ENCODE measurements around the gene PCGF3. TPM values are rescaled to one million over a fixed set of nuclear protein-coding genes. Genes with fewer than 3 reads are reported as not detected.
A peak's percentile ranks its signal among the peaks of the same experiment; 100 is the strongest.
"Not testable (repeated sequence)": the region's sequence is repeated elsewhere in the genome, so short reads cannot be mapped to it uniquely, and the experiment has no call there.

Gene PCGF3
- total and polyA plus RNA-seq, 2 donors: 30.6 to 93.4 TPM

GRCh38 chr4:732486-732885 is 26.9 kb downstream of the PCGF3 start:
- H3K27me3 ChIP-seq (ENCODE audit: control insufficient read depth in 2 of 2, insufficient read depth in 1 of 2, low read length in 1 of 2): no peaks in the 10 kb centered on the region
- WGBS: 97% methylated on average over 20 of the region's 20 CpGs
- H3K36me3 ChIP-seq (ENCODE audit: control insufficient read depth in 2 of 2, insufficient read depth in 2 of 2, low read length in 1 of 2): peaks cover 51 to 71% of the 10 kb centered on the region in 2 donors
- peaks cover 0 to 17% of the 10 kb centered on the region in 2 donors for H3K9me3 ChIP-seq (ENCODE audit: control insufficient read depth in 2 of 2, insufficient read depth in 1 of 2, low read length in 1 of 2)
- no peak for DNase-seq (ENCODE audit: low read depth in 6 of 9, low spot score in 9 of 9)
- no peaks in the 10 kb centered on the region for H3K4me1 ChIP-seq (ENCODE audit: control insufficient read depth in 2 of 2, insufficient read depth in 2 of 2, low read length in 2 of 2)
- H3K27ac ChIP-seq (ENCODE audit: low read depth in 1 of 2, low read length in 1 of 2): no peak overlapping the region
- H3K4me3 ChIP-seq (ENCODE audit: low read length in 2 of 2): no peak overlapping the region

GRCh38 chr4:732911-733630 is 27.4 kb downstream of the PCGF3 start:
- no peaks in the 10 kb centered on the region for H3K27me3 ChIP-seq (ENCODE audit: control insufficient read depth in 2 of 2, insufficient read depth in 1 of 2, low read length in 1 of 2)
- peaks cover 57 to 76% of the 10 kb centered on the region in 2 donors for H3K36me3 ChIP-seq (ENCODE audit: control insufficient read depth in 2 of 2, insufficient read depth in 2 of 2, low read length in 1 of 2)
- WGBS: 93% methylated on average over 32 of the region's 32 CpGs
- no peak overlapping the region for H3K27ac ChIP-seq (ENCODE audit: low read depth in 1 of 2, low read length in 1 of 2)
- H3K9me3 ChIP-seq (ENCODE audit: control insufficient read depth in 2 of 2, insufficient read depth in 1 of 2, low read length in 1 of 2): peaks cover 0 to 17% of the 10 kb centered on the region in 2 donors
- no peak for DNase-seq (ENCODE audit: low read depth in 6 of 9, low spot score in 9 of 9)
- no peaks in the 10 kb centered on the region for H3K4me1 ChIP-seq (ENCODE audit: control insufficient read depth in 2 of 2, insufficient read depth in 2 of 2, low read length in 2 of 2)
- H3K4me3 ChIP-seq (ENCODE audit: low read length in 2 of 2): no peak overlapping the region

- 97% methylated on average over 18 of the region's 18 CpGs for WGBS
- peaks cover 0 to 17% of the 10 kb centered on the region in 2 donors for H3K9me3 ChIP-seq (ENCODE audit: control insufficient read depth in 2 of 2, insufficient read depth in 1 of 2, low read length in 1 of 2)
- no peak overlapping the region for H3K4me3 ChIP-seq (ENCODE audit: low read length in 2 of 2)
- DNase-seq (ENCODE audit: low read depth in 6 of 9, low spot score in 9 of 9): no peak
- no peaks in the 10 kb centered on the region for H3K27me3 ChIP-seq (ENCODE audit: control insufficient read depth in 2 of 2, insufficient read depth in 1 of 2, low read length in 1 of 2)
- H3K36me3 ChIP-seq (ENCODE audit: control insufficient read depth in 2 of 2, insufficient read depth in 2 of 2, low read length in 1 of 2): peaks cover 60 to 73% of the 10 kb centered on the region in 2 donors
- peaks cover 0 to under 1% of the 10 kb centered on the region in 2 donors for H3K4me1 ChIP-seq (ENCODE audit: control insufficient read depth in 2 of 2, insufficient read depth in 2 of 2, low read length in 2 of 2)
- no peak overlapping the region for H3K27ac ChIP-seq (ENCODE audit: low read depth in 1 of 2, low read length in 1 of 2)
Measured at GRCh38 chr4:733631-733980, 28.0 kb downstream of the PCGF3 start.

DNA sequence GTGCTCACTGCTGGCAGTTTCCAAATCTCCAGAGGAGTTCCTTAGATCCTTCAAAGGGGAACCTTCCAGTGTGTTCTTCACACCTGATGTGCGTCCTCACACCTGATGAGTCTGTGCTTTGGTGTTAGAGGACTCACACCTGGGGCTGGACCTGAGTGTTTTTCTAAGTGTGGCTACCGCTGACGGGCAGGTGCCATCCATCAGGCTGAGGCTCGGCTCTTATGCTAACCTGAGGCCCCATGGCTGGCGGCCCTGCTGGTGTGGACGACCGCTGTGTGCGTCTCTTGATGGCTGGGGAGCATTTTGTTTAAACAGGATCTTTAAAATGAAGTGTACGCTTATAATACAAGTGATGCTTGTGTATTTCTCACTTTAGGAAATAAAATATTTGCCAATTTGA is 28.4 kb downstream of the PCGF3 start:
- no peak for DNase-seq (ENCODE audit: low read depth in 6 of 9, low spot score in 9 of 9)
- Histone ChIP-seq H3K4me1 (ENCODE audit: control insufficient read depth in 2 of 2, insufficient read depth in 2 of 2, low read length in 2 of 2) (peaks cover 0 to 3% of the 10 kb centered on the region in 2 donors), H3K4me3 (ENCODE audit: low read length in 2 of 2) (no peak overlapping the region), H3K36me3 (ENCODE audit: control insufficient read depth in 2 of 2, insufficient read depth in 2 of 2, low read length in 1 of 2) (peaks cover 64 to 77% of the 10 kb centered on the region in 2 donors), H3K9me3 (ENCODE audit: control insufficient read depth in 2 of 2, insufficient read depth in 1 of 2, low read length in 1 of 2) (peaks cover 0 to 17% of the 10 kb centered on the region in 2 donors), H3K27me3 (ENCODE audit: control insufficient read depth in 2 of 2, insufficient read depth in 1 of 2, low read length in 1 of 2) (no peaks in the 10 kb centered on the region), H3K27ac (ENCODE audit: low read depth in 1 of 2, low read length in 1 of 2) (no peak overlapping the region)
- 97% methylated on average over 9 of the region's 9 CpGs for WGBS

- H3K27ac ChIP-seq (ENCODE audit: low read depth in 1 of 2, low read length in 1 of 2): no peak overlapping the region
- DNase-seq (ENCODE audit: low read depth in 6 of 9, low spot score in 9 of 9): no peak
- peaks cover 73 to 85% of the 10 kb centered on the region in 2 donors for H3K36me3 ChIP-seq (ENCODE audit: control insufficient read depth in 2 of 2, insufficient read depth in 2 of 2, low read length in 1 of 2)
- peaks cover 0 to 3% of the 10 kb centered on the region in 2 donors for H3K4me1 ChIP-seq (ENCODE audit: control insufficient read depth in 2 of 2, insufficient read depth in 2 of 2, low read length in 2 of 2)
- WGBS: 97% methylated on average over 9 of the region's 9 CpGs
- no peaks in the 10 kb centered on the region for H3K27me3 ChIP-seq (ENCODE audit: control insufficient read depth in 2 of 2, insufficient read depth in 1 of 2, low read length in 1 of 2)
- H3K9me3 ChIP-seq (ENCODE audit: control insufficient read depth in 2 of 2, insufficient read depth in 1 of 2, low read length in 1 of 2): peaks cover 0 to 15% of the 10 kb centered on the region in 2 donors
- no peak overlapping the region for H3K4me3 ChIP-seq (ENCODE audit: low read length in 2 of 2)
Measured at GRCh38 chr4:734951-735350, 29.3 kb downstream of the PCGF3 start.

DNA sequence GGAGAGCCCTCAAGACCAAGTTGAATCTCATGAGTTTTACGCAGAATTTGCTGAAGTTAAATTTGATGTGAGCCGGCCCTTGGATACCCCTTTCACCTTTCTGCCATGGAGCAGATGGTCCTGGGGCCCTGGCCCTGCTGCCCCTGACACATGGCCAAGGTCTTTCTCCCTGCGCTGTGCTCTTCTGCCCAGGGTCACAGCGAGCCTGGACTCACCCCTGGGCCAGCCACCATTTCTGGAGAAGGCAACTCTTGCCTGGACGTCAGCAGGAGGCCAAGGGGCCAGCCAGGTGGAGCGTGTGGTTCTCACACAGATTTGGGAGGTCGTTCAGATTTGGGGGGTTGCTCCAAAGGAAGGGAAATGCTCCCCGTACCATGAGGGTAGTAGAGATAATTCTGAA is 30.0 kb downstream of the PCGF3 start:
- Histone ChIP-seq H3K4me1 (ENCODE audit: control insufficient read depth in 2 of 2, insufficient read depth in 2 of 2, low read length in 2 of 2) (peaks cover 0 to 3% of the 10 kb centered on the region in 2 donors), H3K9me3 (ENCODE audit: control insufficient read depth in 2 of 2, insufficient read depth in 1 of 2, low read length in 1 of 2) (peaks cover 0 to 8% of the 10 kb centered on the region in 2 donors), H3K27me3 (ENCODE audit: control insufficient read depth in 2 of 2, insufficient read depth in 1 of 2, low read length in 1 of 2) (no peaks in the 10 kb centered on the region), H3K36me3 (ENCODE audit: control insufficient read depth in 2 of 2, insufficient read depth in 2 of 2, low read length in 1 of 2) (peaks cover 75 to 85% of the 10 kb centered on the region in 2 donors), H3K27ac (ENCODE audit: low read depth in 1 of 2, low read length in 1 of 2) (no peak overlapping the region), H3K4me3 (ENCODE audit: low read length in 2 of 2) (no peak overlapping the region)
- DNase-seq (ENCODE audit: low read depth in 6 of 9, low spot score in 9 of 9): no peak
- WGBS: 98% methylated on average over 8 of the region's 8 CpGs

- DNase-seq (ENCODE audit: low read depth in 6 of 9, low spot score in 9 of 9); H3K27me3 ChIP-seq (ENCODE audit: control insufficient read depth in 2 of 2, insufficient read depth in 1 of 2, low read length in 1 of 2); H3K4me3 ChIP-seq (ENCODE audit: low read length in 2 of 2); H3K27ac ChIP-seq (ENCODE audit: low read depth in 1 of 2, low read length in 1 of 2); H3K9me3 ChIP-seq (ENCODE audit: control insufficient read depth in 2 of 2, insufficient read depth in 1 of 2, low read length in 1 of 2); H3K4me1 ChIP-seq (ENCODE audit: control insufficient read depth in 2 of 2, insufficient read depth in 2 of 2, low read length in 2 of 2): not testable (repeated sequence)
- peaks cover 67 to 86% of the 10 kb centered on the region in 2 donors for H3K36me3 ChIP-seq (ENCODE audit: control insufficient read depth in 2 of 2, insufficient read depth in 2 of 2, low read length in 1 of 2)
- 98% methylated on average over 33 of the region's 34 CpGs for WGBS
Measured at GRCh38 chr4:736561-736960, 30.9 kb downstream of the PCGF3 start.

GRCh38 chr4:738781-739280 is 33.2 kb downstream of the PCGF3 start:
- peak in 3 of 9 donors; percentile 5 to 38 (median 21) for DNase-seq (ENCODE audit: low read depth in 6 of 9, low spot score in 9 of 9)
- H3K27ac ChIP-seq (ENCODE audit: low read depth in 1 of 2, low read length in 1 of 2): no peak overlapping the region
- no peaks in the 10 kb centered on the region for H3K27me3 ChIP-seq (ENCODE audit: control insufficient read depth in 2 of 2, insufficient read depth in 1 of 2, low read length in 1 of 2)
- H3K4me3 ChIP-seq (ENCODE audit: low read length in 2 of 2): no peak overlapping the region
- no peaks in the 10 kb centered on the region for H3K9me3 ChIP-seq (ENCODE audit: control insufficient read depth in 2 of 2, insufficient read depth in 1 of 2, low read length in 1 of 2)
- peaks cover 0 to 3% of the 10 kb centered on the region in 2 donors for H3K4me1 ChIP-seq (ENCODE audit: control insufficient read depth in 2 of 2, insufficient read depth in 2 of 2, low read length in 2 of 2)
- WGBS: 73% methylated on average over 16 of the region's 16 CpGs
- peaks cover 60 to 77% of the 10 kb centered on the region in 2 donors for H3K36me3 ChIP-seq (ENCODE audit: control insufficient read depth in 2 of 2, insufficient read depth in 2 of 2, low read length in 1 of 2)

- peaks cover 0 to 3% of the 10 kb centered on the region in 2 donors for H3K4me1 ChIP-seq (ENCODE audit: control insufficient read depth in 2 of 2, insufficient read depth in 2 of 2, low read length in 2 of 2)
- H3K27me3 ChIP-seq (ENCODE audit: control insufficient read depth in 2 of 2, insufficient read depth in 1 of 2, low read length in 1 of 2): no peaks in the 10 kb centered on the region
- peaks cover 57 to 75% of the 10 kb centered on the region in 2 donors for H3K36me3 ChIP-seq (ENCODE audit: control insufficient read depth in 2 of 2, insufficient read depth in 2 of 2, low read length in 1 of 2)
- no peak overlapping the region for H3K4me3 ChIP-seq (ENCODE audit: low read length in 2 of 2)
- no peak for DNase-seq (ENCODE audit: low read depth in 6 of 9, low spot score in 9 of 9)
- WGBS: 98% methylated on average over 22 of the region's 22 CpGs
- H3K27ac ChIP-seq (ENCODE audit: low read depth in 1 of 2, low read length in 1 of 2): no peak overlapping the region
- no peaks in the 10 kb centered on the region for H3K9me3 ChIP-seq (ENCODE audit: control insufficient read depth in 2 of 2, insufficient read depth in 1 of 2, low read length in 1 of 2)
Measured at GRCh38 chr4:739569-739968, 33.9 kb downstream of the PCGF3 start.

All from thymus (tissue), 11 donors.